HG03039 (cell line): Measurements from ENCODE around the gene LIN7A.
"Not testable (repeated sequence)": the region's sequence is repeated elsewhere in the genome, so short reads cannot be mapped to it uniquely, and the experiment has no call there.

Experiments used
- ATAC-seq: cut with Tn5 transposase; IDR thresholded peaks from one replicate; pipeline ENCODE4 v1.9.1; 2021; ENCODE audit warnings: mild to moderate bottlenecking, moderate library complexity; ENCODE audit not compliant: unreplicated experiment

LIN7A gene

DNA sequence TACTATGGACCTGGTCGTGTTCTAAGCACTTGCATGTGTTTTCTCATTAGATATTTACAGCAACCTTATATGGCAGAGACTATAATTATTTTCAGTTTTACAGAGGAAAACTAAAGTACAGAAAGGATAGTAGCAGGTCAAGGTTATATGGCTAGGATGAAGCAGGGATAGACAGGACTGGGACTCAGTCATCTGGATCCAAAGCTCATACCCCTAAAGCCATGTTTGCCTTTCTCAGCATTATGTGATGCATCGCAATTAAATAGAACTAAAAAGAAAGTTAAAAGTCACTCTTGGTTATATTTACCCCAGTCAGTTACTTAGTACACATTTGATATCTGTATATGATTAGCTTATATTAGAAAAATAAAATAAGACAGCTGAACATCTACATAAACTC is 13.3 kb downstream of the LIN7A start:
- ATAC-seq, result no peak

DNA sequence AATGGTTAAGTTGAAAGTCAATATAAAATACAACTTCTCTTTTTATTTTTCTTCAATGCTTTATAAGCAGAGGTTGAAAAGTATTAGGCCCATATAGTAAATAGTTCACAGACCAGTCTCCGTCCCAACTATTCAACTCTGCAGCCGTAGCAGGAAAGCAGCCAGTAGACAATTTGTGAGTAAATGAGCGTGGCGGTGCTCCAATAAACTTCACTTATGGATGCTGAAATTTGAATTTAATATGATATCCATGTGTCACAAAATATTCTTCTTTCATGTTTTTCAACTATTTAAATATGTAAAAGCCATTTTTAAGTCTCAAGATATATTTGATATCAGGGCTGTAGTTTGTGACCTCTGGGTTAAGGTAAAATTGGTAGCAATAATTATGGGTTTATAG is 17.7 kb downstream of the LIN7A start:
- ATAC-seq, result no peak

DNA sequence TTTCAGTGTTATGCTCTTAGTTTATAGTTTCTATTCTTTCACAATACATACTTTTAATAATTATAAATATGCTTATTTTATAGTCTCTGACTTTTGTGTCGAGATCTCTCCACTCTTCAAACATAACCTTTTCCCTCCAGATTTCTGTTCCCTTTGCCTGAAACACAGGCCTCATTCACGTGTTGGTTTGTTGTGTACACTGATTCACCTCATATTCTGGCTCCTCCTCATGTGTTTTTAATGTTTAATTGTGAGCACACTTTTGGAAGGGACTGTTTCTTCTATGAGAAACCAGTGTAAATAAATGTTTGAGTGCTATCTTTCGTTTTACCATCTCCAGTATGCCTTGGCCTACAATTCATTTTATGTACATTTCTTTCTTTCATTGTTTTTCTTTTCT is 20.1 kb downstream of the LIN7A start:
- no peak for ATAC-seq

DNA sequence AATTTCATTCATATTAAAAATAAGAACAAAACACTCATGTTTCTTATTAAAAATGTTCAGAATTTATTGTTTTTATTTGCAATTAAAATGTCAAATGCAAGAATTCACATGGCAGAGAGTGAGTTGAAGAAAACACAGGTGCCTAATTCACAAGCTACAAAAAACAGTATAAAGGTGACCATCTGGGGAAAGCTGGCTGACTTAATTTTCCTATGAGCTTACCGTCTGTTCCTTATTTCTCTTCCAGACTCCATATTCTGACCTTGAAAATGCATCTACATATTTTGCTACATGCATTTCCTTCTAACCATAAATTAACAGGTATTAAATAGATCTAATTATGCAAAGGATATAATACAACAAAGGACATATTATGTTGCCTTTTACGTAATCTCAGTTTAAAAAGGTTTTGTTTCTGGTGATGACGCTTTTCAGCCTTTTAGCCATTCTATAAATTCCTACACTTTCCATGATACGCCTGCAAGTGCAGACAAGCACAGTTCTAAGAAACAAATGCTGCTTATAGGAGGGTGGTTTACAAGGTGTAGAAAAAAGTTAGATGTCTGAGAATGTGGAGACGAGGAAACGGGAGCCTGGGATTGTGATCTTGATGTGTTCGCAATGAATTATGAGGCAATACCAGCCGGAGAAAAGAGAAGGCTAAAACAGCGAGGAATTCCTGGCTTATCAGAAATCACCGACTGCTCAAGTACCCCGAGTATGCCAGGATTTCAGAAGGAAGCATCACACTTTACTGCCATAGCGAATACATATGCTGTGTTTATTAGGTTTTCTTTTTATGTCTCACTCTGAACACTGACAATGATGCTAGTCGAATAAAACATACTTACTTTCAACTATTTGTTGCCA is 24.6 kb downstream of the LIN7A start:
- ATAC-seq, result no peak

DNA sequence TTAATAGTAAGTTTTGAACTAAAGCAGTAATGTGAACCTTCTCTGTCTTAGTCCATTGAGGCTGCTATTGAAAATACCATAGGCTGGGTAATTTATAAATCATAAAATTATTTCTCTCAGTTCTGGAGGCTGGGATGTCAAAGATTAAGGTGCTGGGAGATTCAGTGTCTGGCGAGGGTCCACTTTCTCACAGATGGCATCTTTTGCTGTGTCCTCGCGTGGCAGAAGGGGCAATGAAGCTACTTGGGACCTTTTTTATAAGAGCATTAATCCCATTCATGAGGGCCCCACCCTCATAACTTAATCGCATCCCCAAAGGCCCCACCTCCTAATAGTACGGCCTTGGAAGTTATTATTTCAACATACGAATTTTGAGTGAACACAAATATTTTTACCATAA is 28.4 kb downstream of the LIN7A start:
- ATAC-seq, result no peak

DNA sequence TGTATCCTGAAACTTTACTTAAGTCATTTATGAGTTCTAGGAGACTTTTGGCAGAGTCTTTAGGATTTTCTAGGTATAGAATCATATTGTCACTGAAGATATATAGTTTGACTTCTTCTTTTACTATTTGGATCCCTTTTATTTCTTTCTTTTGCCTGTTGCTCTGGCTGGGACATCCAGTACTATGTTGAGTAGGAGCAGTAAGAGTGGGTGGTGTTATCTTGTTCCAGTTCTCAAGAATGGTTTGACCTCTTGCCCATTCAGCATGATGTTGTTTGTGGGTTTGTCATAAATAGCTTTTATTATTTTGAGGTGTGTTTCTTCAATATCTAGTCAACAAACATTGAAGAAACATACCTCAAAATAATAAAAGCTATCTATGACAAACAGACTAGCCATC is 35.0 kb downstream of the LIN7A start:
- ATAC-seq, result no peak

DNA sequence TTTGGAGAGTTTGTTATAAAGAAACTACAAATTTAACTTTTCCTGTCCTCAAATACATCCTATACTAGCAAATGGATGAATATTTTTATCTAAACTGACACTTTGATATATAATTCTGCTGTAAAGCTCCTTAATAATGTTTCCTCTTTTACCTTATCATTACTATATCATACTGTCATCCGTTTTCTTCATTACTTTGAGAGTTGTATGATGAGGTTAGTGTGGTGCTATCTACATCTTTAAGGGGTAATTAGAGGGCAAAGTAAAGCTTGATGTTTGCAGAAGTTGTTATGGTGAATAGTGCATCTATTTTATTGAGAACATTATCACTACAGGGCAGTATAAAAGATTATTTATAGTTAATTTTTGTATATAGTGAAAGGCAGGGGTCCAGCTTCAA is 36.1 kb downstream of the LIN7A start:
- no peak for ATAC-seq

DNA sequence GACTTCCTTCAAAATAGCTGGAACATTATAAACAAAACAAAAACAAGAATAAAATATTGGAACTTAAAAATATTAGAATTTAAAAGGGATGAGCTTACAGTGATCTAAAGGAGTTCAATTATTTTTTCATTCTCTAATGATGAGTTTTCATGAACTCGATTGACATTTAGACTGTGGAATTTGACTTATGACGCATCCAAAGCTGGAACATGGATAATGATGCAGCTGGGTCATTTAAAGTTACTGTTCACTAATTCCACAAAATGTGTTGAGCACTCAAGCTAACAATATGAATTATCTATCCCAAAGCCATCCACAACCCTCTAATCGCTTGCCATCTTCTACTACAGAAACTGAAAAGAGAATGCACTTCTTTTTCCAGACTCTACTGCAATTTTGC is 42.5 kb downstream of the LIN7A start:
- no peak for ATAC-seq

DNA sequence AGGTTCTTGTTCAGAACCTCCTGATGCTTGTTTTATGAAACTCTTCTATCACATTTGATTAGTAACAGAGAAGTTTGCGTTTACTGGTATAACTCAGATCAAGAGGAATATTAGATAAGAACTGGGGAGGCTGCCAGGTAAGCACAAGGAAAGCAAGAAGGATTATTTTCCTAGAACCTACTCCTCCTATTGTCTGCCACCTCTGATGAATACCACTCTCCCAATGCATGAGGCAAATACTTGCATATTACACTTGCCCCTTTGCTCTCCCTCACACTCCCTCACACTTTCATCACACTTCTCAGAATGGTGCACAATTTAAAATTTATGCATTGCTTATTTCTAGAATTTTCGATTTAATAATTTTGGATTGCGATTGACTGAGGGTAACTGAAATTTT is 43.6 kb downstream of the LIN7A start:
- ATAC-seq, result no peak

DNA sequence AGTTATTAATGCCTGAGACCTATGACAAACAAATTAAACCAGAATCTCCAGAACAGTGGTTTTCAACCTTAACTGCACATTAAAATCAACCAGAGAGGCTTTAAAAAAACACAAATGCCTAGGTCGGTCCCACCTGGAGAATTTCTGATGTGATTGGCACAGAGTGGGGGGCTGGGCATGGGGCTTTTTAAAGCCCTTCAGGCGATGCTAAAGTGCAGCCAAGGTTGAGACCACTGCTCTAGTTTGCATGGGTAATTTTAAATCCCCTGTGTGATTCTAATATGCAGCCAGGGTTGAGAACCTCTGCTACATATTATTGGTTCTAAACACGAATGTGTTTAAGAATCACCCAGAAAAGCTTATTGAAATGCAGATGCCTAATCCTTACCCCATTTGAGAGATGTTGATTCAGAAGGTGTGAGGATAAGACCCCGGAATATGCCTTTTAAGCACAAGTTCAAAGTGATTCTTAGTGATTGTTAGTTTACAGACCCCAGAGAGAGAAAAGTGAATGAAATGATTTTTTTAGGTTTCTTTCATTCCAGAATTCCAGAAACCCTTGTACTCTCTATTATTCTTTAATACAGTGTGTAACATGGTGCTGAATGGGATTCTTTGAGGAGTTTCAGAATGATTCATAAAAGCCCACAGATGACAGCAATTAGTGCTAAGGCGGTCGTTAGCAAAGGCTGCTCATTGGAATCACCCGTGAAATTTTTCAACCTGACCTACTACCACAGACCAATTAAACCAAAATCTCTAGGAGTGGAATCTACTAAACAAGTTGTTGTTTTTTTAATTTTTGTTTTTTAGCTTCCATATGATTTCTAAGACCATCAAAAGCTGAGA is 44.9 kb downstream of the LIN7A start:
- ATAC-seq, result peak; percentile 56

DNA sequence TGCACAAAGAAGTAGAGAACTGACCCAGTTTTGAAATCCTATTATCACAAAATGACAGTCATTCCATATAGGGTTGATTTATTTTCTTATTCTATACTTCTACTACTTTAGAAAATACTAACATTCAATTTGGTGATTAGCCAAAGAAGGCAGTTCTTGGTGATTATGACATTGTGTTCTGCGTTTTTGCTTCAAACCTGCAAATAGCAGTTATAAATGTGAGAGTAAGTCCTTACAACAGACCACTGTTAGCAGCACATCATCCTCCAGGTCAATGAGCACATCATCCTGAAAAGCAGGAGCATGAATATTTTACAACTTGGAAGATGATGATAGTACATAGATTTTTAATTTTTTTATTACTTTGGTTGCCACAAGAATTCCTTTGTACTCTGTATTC is 53.1 kb downstream of the LIN7A start:
- ATAC-seq, result no peak

DNA sequence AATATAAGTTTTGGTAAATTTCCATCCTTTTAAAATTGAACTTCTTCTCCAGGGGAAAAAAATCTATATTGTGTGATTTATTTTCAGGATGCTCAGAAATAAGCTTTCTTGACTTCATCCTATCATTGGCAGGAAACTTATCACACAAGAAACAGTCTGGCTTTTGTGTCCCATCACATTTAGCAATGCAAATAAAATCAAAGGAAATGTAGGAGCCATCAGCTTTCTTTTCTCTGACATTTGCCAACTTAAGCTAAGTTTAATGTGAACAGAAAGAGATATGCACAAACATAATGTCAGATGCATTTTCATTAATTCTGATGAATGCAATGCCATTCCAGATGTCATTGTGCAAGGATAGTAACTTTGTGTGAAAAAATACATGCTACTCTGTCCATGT is 56.6 kb downstream of the LIN7A start:
- no peak for ATAC-seq

DNA sequence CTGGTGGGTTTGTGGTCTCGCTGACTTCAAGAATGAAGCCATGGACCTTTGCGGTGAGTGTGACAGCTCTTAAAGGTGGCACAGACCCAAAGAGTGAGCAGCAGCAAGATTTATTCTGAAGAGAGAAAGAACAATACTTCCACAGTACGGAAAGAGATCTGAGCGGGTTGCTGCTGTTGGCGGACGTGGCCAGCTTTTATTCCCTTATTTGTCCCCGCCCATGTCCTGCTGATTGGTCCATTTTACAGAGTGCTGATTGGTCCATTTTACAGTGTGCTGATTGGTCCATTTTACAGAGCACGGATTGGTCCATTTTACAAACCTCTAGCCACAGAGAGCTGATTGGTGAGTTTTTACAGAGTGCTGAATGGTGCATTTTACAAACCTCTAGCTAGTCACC is 59.3 kb downstream of the LIN7A start:
- ATAC-seq, result not testable (repeated sequence)

DNA sequence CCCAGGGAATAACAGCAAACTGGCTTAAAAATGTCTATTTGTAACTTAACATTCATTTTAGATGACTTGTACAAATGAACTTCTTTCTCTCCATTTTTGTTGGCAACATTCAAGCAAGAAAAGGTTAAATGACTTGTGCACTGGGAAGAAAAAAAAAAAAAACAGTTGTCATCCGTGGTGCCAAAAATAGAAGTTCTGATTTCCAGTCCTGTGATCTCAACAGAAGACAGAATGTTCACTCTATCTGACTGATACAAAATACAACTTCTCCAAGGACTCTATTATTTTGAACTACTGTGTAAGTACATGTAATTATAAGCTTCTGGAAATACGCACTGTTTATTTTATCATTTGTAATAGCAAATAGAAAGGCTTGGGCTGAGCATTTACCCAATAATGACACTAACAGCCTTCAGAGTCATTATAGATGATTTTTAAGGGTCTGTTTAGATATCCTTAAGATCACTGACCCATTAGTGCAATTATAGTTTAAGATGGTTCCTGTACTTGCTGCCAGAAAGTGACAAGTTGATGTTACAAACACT is 59.9 kb downstream of the LIN7A start:
- no peak for ATAC-seq

DNA sequence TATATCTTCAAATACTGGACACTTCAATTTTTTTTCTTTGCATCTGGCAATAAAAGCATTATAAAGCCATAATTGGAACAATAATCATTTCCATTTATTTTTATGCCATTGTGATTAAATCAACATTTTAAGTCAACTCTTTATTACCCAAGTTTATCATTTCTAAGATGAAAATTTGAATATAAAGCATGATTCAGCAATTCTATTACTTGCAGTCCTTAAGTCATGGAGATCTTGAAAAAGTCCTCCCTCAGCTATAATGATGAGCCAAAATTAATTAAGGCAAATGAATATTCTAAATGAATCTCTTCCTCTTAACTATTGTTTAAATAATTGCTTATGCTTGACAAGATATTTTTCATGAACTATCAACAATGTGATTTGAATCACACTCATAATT is 65.7 kb downstream of the LIN7A start:
- ATAC-seq, result no peak

DNA sequence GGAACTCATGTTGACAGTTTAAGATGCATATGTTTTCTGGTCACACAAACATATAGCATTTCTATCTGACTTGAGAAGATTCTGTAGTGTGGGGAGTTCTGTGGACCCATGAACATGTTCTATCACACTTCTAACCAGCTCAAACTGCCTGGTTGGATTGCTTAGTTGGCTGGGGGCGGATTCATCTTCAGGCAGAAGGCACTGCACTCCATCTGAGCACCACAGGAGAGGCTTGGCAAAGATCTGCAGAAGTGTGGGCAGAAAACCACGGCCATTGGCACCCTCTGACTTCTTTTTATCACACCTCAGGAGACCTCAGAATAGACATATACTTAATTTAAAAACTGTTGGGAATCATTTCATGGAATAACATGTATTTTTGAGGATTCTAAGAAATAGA is 68.5 kb downstream of the LIN7A start:
- ATAC-seq, result no peak

DNA sequence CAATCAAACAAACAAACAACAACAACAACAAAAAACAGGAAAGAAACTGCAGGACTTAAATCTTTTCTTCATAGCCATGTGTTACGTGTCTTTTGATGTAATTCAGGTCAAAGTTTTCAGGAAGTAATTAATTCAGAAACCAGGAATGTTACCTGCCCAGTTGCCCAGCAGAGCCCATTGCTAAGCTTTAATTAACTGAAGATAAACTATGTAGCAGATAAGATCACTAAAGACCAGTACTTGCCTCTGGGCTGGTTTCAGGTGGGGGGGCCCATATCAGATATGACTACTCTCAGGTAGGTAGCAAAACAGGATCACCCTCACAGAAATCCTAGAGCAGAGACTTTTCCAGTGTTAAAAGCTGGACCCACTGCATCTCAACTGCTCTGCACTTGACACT is 69.2 kb downstream of the LIN7A start:
- ATAC-seq, result no peak

DNA sequence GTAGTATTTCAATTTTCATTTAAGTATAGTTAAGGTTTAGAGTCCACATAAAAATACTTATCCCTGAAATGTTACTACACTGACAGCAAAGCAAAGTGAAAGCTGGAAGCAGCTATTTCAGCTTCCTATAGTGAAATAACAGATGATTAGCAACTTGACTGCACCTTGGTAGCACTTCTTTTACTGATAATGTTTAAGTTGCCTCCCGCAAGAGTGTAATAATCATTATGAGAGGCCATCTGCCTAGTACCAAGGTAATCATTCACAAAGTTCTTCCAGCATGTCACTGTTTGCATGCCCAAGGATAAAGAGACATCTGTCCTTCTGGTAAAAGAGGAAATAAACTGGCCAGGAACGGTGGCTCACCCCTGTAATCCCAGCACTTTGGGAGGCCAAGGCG is 69.8 kb downstream of the LIN7A start:
- no peak for ATAC-seq

DNA sequence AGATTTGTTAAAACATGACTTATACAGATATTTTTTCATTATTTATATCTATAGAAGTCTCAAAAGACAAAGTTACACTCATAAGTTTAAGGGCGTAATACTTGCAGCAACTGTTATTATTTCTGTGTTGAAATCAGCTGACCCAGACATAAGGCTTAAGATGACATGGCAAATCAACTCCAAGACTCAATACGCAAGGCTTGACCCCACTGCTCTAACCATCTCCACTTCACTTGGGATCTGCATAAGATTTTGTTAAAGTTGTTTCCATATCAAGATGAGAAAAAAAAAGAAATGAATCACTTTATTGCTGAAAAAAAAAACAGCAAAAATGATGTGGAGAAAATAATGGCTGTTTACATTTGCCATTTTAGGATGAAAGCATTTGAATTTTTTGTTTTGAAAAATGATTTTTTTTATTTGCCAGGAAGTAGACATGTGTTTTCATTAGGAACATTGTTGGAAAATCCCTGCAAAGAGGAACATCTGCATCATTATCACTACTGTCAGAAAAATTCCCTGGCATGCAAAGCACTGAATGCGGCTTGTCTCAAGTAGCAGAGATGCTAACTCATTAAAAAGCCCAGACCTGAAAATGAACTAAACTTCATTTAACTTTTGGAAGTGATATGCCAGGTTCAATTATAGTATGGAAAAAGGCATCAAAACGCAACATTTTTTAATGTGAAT is 73.5 kb downstream of the LIN7A start:
- ATAC-seq, result no peak

DNA sequence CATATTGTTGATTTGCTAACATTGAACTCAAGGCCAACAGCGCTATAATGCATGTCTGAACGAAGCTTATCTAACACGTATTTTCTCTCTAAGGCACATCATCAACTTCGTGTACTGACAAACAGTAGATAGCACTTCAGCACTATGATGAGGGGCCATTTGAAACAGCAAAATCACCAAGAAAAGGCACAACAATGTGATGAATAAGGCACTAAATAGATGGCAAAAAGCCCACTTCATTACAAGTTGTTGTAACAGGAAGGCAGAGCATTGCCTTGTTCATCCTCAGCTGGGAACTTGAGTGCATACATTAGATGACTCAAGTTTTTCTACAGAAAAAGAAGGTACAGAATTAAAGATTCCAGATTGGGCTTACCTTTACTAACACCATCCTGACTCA is 75.2 kb downstream of the LIN7A start:
- no peak for ATAC-seq

DNA sequence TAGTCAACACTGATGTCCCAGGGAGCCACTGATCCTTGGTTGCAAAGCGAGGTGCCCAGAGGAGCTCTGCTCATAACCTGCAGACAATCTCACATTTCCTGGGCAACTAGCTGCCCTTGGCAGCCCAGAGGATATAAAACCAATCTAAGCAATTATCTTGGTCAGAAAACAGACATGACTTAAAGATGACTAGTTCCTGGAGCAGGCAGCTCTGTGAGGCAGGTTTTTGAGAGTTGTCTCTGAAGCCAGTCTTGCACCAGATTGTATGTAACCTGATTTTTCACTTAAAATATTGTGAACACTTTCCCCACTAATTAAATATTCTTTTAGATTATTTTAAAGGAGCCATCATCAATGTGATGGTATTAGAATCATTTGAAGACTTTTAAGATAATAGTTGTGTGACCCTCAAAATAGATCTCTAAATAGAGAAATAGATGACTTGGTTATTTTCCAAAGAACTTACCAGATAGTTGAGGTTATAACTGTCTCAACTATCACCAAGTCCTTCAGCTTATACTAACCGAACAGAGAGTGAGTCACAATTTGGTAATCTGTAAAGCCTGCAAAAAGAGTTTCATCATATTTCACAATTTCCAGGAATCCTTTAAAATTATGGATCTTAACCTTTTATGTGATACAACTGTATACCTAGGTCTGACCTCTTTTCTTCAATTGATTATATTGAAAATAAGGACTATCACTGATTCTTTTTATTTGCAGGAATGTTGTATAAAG is 75.9 kb downstream of the LIN7A start:
- no peak for ATAC-seq
